ENCODE results near the gene HBE1.

- TF ChIP-seq SRF (IDR thresholded peaks at IDR 0.05; ENCODE audit: low read depth, low read length) (no peak), GTF2F1 (IDR thresholded peaks at IDR 0.05; ENCODE audit: borderline replicate concordance, low read depth, low read length) (no peak), MAX (IDR thresholded peaks at IDR 0.05) (no peak), KDM1A (IDR thresholded peaks at IDR 0.05; ENCODE audit: borderline replicate concordance, low read length) (no peak), POLR2A (IDR thresholded peaks at IDR 0.05; ENCODE audit: control extremely low read depth in 1 of 2, low read depth in 2 of 2, low read length in 2 of 2) (no peak), TCF12 (IDR thresholded peaks at IDR 0.05; ENCODE audit: low read depth, low read length) (no peak), MAFK (IDR thresholded peaks at IDR 0.05; ENCODE audit: low read depth, low read length) (no peak), TAF7 (optimal IDR thresholded peaks at IDR 0.05; ENCODE audit: borderline replicate concordance, low read depth, low read length) (no peak), BCL11A (IDR thresholded peaks at IDR 0.05; ENCODE audit: low read depth in 2 of 2, low read length in 2 of 2) (no peak)
These were observed 39.5 kb downstream of the HBE1 start for GRCh38 chr11:5230266-5230665.

All from H1 (cell line).